Activated T-cell treated with anti-CD3 and anti-CD28 coated beads, Interleukin-2, amount 50 U/mL, for 48 hours (primary cell): Measurements from ENCODE around the gene PDE6A.

Source experiments
- DNase-seq, 2 experiments: peaks; one replicate each; pipeline ENCODE4 v3.0.0-alpha.2; 2020

PDE6A gene

DNA sequence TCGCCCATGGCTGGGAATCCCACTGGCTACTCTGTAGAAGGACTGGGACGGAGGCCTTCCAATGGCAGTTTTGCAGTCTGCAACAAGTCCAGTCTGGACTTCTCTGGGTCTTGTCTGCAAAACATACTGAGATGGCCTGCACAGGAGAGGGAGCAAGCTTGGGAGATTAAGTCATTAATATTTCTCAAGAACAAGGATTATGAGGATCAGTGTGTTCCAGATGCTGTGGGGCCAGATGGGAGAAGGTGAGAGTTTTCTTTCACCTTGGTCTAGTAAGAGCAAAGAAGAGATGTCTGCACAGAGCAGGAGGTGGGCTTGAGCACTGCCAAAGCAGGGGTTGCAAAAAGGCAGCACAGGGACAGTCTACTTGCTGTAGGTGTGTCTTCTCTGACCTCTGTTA lies at the start of gene PDE6A:
Gene PDE6A (minus strand): TSS at position 128 of the 400 bp plus-strand sequence. CDS start 120 bp downstream, at position 8.
- DNase-seq, result no peak

DNA sequence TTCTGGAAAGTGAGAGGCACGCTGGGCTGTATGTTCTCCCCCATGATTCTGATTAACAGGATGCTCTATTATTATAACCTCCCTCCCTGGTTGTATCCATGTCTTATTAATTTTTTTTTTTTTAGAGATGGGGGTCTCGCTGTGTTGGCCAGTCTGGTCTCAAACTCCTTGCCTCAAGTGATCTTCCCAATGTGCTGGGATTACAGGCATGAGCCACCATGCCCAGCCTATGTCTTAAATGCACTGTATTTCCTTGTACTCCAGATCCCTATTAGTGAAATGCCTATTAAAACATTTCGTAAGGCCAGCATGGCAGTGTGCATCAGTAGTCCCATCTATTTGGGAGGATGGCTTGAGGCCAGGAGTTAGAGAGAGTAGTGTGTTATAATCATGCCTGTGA lies 48.9 kb upstream of the PDE6A start:
- no peak for DNase-seq

- DNase-seq, result peak; percentile 70 to 73
These were observed 46.2 kb upstream of the PDE6A start for GRCh38 chr5:149990518-149991376.

- DNase-seq, result no peak
These were observed 43.5 kb upstream of the PDE6A start for GRCh38 chr5:149988126-149988525.

GRCh38 chr5:149982505-149982904 lies 37.9 kb upstream of the PDE6A start:
- DNase-seq, result no peak

DNA sequence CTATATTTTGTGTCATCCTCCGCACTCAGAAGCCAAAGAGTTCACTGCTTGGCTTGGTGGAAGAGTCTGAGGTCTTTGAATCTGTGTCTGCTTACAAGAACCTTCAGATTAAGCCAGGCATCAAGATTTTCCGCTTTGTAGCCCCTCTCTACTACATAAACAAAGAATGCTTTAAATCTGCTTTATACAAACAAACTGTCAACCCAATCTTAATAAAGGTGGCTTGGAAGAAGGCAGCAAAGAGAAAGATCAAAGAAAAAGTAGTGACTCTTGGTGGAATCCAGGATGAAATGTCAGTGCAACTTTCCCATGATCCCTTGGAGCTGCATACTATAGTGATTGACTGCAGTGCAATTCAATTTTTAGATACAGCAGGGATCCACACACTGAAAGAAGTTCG lies 36.6 kb upstream of the PDE6A start:
- DNase-seq, result no peak

DNA sequence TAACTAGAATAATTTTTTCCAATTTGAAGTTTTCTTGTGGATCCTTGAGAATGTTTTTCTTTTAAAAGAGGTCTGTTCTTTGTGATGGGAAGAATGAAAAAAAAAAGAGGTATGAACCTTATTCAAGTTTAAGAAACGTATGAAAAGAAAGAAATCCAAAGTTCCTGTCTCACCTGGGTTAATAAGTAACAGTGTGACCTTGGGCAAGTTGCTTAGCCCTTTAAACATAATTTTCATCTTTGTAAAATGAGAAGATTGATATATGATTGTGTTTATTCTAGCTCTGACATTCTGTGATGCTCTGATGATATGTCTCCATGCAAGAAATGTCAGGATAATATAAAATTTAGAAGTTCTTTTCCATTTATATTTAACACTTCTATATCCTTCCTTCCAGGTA lies 35.3 kb upstream of the PDE6A start:
- DNase-seq, result no peak

GRCh38 chr5:149975409-149975808 lies 30.8 kb upstream of the PDE6A start:
- DNase-seq, result no peak

- DNase-seq, result no peak
These were observed 24.8 kb upstream of the PDE6A start for GRCh38 chr5:149969181-149969930.

DNA sequence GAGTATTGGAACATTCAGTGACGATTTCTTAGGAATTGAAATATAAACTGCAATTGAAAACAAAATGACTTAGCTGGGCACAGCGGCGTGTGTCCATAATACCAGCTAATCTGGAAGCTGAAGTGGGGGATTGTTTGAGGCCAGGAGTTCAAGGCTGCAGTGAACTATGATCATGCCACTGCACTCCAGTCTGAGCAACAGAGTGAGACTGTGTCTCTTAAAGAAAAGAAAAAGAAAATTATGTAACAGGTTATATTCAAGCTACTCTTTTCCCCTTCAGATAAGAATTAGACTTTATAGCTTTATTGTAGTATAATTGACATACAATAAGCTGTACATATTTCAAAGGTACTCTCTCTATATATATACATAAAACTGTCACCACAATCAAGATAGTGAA lies 22.4 kb upstream of the PDE6A start:
- no peak for DNase-seq

- DNase-seq, result no peak
These were observed 19.1 kb upstream of the PDE6A start for GRCh38 chr5:149963729-149964128.

GRCh38 chr5:149962601-149963300 lies 18.2 kb upstream of the PDE6A start:
- no peak for DNase-seq

DNA sequence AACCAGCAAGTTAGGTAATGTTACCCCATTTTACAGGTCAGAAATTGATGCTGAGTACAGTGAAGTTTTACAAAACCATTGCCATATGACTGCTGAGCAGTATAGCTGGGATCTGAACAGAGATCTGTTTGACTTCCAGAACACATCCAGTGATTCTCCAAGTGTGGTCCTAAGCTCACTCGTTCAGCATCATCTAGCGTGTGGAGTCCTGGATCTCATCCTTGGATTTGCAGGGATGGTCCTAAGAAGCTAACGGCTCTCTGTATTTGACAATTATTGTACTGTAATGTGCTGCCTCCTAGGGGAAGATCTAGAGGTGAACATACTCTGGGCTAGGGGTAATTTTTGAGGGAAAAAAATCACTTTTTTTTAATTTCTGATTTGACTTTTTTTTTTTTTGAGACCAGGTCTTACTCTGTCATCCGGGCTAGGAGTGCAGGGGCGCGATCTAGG lies 17.4 kb upstream of the PDE6A start:
- peak; percentile 27 to 35 for DNase-seq

DNA sequence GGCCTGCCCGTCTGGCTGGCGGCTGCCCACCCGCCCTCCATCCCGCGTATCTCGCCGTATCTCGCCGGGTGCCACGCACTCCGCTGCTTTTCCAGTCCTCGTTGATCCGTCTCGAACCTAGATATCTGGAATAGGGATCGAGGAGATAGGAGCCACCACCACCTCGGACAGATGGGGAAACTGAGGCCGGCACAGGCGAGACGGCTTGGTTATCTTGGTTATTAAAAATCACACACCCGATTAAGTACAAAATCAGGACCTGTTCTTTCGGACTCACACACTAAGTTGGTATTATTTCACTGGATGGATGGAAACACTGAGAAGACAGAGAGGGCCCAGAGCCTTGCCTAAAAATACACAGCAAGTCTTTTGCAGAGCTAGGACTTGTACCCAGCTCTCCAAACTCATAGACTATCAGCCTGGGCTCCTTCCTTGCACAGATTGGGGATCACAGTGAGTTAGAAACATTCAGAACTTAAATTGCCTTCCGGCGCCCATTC lies 16.6 kb upstream of the PDE6A start:
- no peak for DNase-seq

GRCh38 chr5:149960272-149961185 lies 15.9 kb upstream of the PDE6A start, which contains the start of gene SLC26A2:
Gene SLC26A2, plus strand, starts transcription at chr5:149960758. Its CDS starts 16,895 bp downstream, at chr5:149977653.
- DNase-seq, result peak; percentile 94 to 96

DNA sequence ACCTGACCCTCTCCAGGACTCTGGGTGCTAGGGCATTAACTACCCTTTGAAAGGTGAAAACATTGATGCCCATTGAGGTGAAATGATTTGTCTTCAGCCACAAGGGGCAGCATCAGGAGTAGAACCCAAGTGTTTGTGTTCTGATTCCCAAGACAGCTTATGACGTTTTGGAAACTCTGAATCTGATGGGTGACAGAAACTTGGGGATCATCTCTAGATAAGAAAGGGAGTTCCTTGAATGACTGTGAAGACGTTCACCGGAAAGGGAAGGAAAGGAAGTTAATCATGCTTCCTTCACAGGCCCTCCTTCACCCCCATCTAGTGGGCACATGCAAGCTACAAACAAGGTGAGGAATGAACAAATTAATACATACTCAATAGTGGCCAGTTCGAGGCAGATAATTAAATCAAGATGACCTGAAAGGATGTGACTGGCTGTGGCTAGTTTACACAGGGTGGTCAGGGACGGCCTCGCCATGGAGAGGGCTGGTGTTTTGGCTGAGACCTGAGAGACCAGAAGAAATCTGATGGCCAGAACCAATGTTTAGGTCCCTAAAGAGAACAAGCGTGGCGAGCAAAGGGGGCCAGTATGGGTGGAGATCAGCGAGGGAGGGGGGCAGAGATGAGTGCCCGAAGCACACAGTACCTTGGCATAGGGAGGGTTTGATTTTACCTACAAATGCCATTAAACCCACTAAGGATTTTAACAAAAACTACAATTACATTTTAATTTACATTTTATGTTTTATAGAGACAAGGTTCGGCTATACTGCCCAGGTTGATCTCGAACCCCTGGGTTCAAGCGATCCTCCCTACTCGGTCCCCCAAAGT lies 15.0 kb upstream of the PDE6A start:
- DNase-seq, result peak; percentile 60 to 66

DNA sequence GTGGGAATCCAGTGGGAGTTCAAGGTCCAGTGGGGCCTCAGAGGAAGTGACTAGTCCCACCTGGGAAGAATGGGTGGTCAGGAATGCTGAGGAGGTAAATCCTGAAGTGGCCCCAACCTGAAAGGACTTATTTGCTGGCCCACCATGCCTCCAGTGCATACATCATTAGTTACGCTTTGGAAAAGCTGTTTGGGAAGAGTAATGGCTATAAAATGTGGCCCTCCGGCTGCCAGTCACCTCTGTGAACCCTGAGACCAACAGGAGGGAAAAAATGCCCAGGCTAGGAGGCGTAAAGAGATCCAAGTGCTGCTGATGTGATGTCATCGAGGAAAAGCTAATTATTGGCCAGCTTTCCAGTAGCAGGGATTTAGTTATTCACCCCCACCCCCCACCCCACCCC lies 13.3 kb upstream of the PDE6A start:
- no peak for DNase-seq

DNA sequence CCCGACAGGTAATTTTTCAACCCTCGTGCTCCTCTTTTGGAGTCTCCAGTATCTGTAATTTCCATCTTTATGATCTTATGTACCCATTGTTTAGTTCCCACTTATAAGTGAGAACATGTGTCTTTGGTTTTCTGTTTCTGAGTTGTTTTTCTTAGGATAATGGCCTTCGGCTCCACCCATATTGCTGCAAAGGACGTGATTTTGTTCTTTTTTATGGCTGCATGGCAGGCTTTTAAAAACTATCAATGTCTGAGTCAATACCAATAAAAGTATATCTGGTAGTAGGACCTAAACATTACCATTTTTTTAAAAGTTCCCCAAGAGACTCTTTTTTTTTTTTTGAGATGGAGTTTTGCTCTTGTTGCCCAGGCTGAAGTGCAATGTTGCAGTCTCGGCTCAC lies 12.1 kb upstream of the PDE6A start:
- DNase-seq, result no peak

GRCh38 chr5:149954798-149955197 lies 10.2 kb upstream of the PDE6A start:
- no peak for DNase-seq

GRCh38 chr5:149953436-149954121 lies 9.0 kb upstream of the PDE6A start:
- DNase-seq, result no peak
